A673 (cell line): ENCODE data around the gene RAPGEF3. TPM values are rescaled to one million over a fixed set of nuclear protein-coding genes. Genes with fewer than 3 reads are reported as not detected.

ENCODE experiments used
- BruUV-seq: library from RNA; stranded (reverse); fragments of 400-500 nt; replicated peaks from 2 replicates; lab custom pipeline; 2021; lab: Mats Ljungman, UMichigan
- CTCF ChIA-PET: fragments of 300-600 bp; sonication (Branson Sonifier 250); formaldehyde crosslinking; loops from one replicate; lab custom pipeline; 2022; ENCODE audit warnings: antibody characterized with exemption; lab: Charles Lee
- POLR2A ChIA-PET: fragments of 300-600 bp; sonication (Branson Sonifier 250); formaldehyde crosslinking; loops from one replicate; lab custom pipeline; 2022; ENCODE audit warnings: antibody characterized with exemption; ENCODE audit not compliant: low non-redundant PET; lab: Charles Lee
- DNase-seq: peaks from one replicate; pipeline ENCODE4 v3.0.0-alpha.2; 2015; ENCODE audit warnings: low spot score
- H3K27ac ChIP-seq: fragments of 200-600 bp; sonication (generic); 2 replicates; pipeline ENCODE4 v1.5.1; 2016; ENCODE audit warnings: mixed run types, low read depth, mild to moderate bottlenecking, mixed read lengths, antibody characterized with exemption, low read length; ENCODE audit not compliant: poor library complexity, severe bottlenecking
- H3K27me3 ChIP-seq: fragments of 200-600 bp; sonication (generic); replicated peaks from 2 replicates; pipeline ENCODE4 v1.6.1; 2017; ENCODE audit warnings: mixed run types, low read depth, mild to moderate bottlenecking, mixed read lengths, antibody characterized with exemption, low read length; ENCODE audit not compliant: insufficient read depth, poor library complexity
- H3K36me3 ChIP-seq: fragments of 200-600 bp; sonication (generic); 2 replicates; pipeline ENCODE4 v1.6.1; 2016; ENCODE audit warnings: mixed run types, mild to moderate bottlenecking, mixed read lengths, antibody characterized with exemption, low read length; ENCODE audit not compliant: insufficient read depth, poor library complexity, severe bottlenecking
- H3K4me1 ChIP-seq: fragments of 200-600 bp; sonication (generic); 2 replicates; pipeline ENCODE4 v1.6.1; 2017; ENCODE audit warnings: mixed run types, mild to moderate bottlenecking, mixed read lengths, antibody characterized with exemption, low read length; ENCODE audit not compliant: insufficient read depth, poor library complexity, severe bottlenecking
- H3K4me3 ChIP-seq: fragments of 200-600 bp; sonication (generic); 2 replicates; pipeline ENCODE4 v1.5.1; 2016; ENCODE audit warnings: low read depth, mixed run types, mild to moderate bottlenecking, mixed read lengths, low read length; ENCODE audit not compliant: poor library complexity, severe bottlenecking
- H3K9me3 ChIP-seq: fragments of 200-600 bp; sonication (generic); 2 replicates; pipeline ENCODE4 v1.6.1; 2016; ENCODE audit warnings: mixed run types, low read depth, mild to moderate bottlenecking, mixed read lengths, antibody characterized with exemption, low read length; ENCODE audit not compliant: poor library complexity, severe bottlenecking
- EZH2 ChIP-seq: fragments of 200-600 bp; sonication (generic); IDR thresholded peaks from 2 replicates; pipeline ENCODE4 v1.6.1; 2017; ENCODE audit warnings: borderline replicate concordance, low read depth, mild to moderate bottlenecking, mixed read lengths, antibody characterized with exemption, low read length; ENCODE audit not compliant: poor library complexity, severe bottlenecking
- intact Hi-C: fragments of 100-400 bp; cut with micrococcal nuclease; formaldehyde crosslinking; loops from one replicate; pipeline ENCODE4 v1.10.0; 2022; ENCODE audit not compliant: unreplicated experiment
- total RNA-seq: library from RNA; stranded (reverse); gene quantifications from 2 replicates; pipeline ENCODE4 v1.2.3, GENCODE V29; 2021
- TF ChIP-seq, protein P1 (sequence below): fragments of 300-800, 200-600 bp; sonication (generic); conservative IDR thresholded peaks from 2 replicates; pipeline ENCODE4 v1.5.1; 2017; ENCODE audit warnings: low read depth, mild to moderate bottlenecking, antibody characterized with exemption, low read length, moderate library complexity, mixed read lengths

The RAPGEF3 gene
- total RNA-seq, 1 experiment from 2014 or later: 4.3 TPM

DNA sequence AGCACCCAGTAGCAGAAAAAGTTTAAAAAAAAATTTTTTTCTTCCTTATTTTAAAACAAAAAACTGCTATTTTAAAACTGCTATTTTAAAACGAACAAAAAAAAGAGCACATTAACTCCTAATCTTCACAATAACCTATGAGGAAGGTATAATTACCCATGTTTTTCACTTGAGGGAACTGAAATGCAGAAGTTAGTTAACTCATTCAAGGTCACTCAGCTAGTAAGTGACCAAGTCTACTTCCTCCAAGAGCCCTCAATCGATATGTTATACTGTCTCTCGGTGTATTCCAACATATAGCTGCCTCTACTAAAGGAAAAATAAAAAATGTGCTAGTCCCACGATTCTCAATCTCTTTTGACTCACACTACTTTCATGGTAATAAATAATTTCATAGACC, 60.6 kb downstream of the RAPGEF3 start:
- ChIA-PET POLR2A (no interaction called here), CTCF (no interaction called here)
- no peaks in the 10 kb centered on the region for H3K4me1 ChIP-seq
- no peak overlapping the region for H3K4me3 ChIP-seq
- H3K27me3 ChIP-seq: no peaks in the 10 kb centered on the region
- intact Hi-C loops: no loop called here
- H3K9me3 ChIP-seq: no peaks in the 10 kb centered on the region
- no TSS peak for BruUV-seq
- H3K27ac ChIP-seq: no peak overlapping the region
- DNase-seq: no peak
- peaks cover 58% of the 10 kb centered on the region for H3K36me3 ChIP-seq
- TF ChIP-seq, protein P1, sequence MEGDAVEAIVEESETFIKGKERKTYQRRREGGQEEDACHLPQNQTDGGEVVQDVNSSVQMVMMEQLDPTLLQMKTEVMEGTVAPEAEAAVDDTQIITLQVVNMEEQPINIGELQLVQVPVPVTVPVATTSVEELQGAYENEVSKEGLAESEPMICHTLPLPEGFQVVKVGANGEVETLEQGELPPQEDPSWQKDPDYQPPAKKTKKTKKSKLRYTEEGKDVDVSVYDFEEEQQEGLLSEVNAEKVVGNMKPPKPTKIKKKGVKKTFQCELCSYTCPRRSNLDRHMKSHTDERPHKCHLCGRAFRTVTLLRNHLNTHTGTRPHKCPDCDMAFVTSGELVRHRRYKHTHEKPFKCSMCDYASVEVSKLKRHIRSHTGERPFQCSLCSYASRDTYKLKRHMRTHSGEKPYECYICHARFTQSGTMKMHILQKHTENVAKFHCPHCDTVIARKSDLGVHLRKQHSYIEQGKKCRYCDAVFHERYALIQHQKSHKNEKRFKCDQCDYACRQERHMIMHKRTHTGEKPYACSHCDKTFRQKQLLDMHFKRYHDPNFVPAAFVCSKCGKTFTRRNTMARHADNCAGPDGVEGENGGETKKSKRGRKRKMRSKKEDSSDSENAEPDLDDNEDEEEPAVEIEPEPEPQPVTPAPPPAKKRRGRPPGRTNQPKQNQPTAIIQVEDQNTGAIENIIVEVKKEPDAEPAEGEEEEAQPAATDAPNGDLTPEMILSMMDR: no peak
- TF ChIP-seq EZH2: no peak

DNA sequence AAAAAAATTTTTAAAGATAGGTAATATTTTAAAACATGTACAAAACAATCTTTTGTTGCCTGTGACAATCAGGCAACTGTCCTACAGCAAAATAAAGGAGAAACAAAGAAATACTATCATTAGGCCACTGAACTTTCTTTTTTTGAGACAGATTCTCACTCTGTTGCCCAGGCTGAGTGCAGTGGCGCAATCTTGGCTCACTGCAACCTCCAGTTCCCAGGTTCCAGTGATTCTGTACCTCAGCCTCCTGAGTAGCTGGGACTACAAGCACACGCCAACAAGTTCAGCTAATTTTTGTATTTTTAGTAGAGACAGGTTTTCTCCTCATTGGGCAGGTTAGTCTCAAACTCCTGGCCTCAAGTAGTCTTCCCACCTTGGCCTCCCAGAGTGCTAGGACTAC, 69.5 kb downstream of the RAPGEF3 start:
- no peak for TF ChIP-seq EZH2
- TF ChIP-seq, protein P1: no peak
- ChIA-PET CTCF (no interaction called here), POLR2A (no interaction called here)
- H3K27ac ChIP-seq: no peak overlapping the region
- peaks cover 39% of the 10 kb centered on the region for H3K36me3 ChIP-seq
- H3K4me1 ChIP-seq: no peaks in the 10 kb centered on the region
- intact Hi-C loops: loop anchor here (5.0 kb wide), 2 partner anchors 37 to 657 kb away; no protein-coding TSS in a partner anchor
- DNase-seq: no peak
- BruUV-seq: no TSS peak
- no peaks in the 10 kb centered on the region for H3K27me3 ChIP-seq
- no peaks in the 10 kb centered on the region for H3K9me3 ChIP-seq
- H3K4me3 ChIP-seq: no peak overlapping the region

DNA sequence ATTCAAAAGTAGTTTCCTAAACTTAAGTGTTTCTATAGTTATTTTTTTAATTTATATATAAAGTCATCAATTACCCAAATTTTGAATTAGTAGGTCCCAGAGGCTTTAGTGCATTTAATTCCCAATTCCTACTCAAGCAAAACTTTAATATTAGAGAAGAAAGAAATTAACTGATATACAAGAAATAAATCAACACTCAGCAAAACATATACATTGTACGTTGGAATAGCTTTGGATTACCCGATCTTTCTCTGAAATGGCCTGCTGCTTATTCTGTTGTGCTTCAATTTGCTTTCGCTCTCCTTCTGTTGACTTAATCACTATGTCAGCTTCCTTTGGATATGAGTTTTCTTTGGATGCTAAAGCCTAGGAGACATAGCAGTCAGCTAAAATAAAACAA, 71.0 kb downstream of the RAPGEF3 start:
- Histone ChIP-seq H3K9me3 (no peaks in the 10 kb centered on the region), H3K4me1 (no peaks in the 10 kb centered on the region), H3K36me3 (peaks cover 32% of the 10 kb centered on the region), H3K4me3 (no peak overlapping the region), H3K27me3 (no peaks in the 10 kb centered on the region), H3K27ac (no peak overlapping the region)
- intact Hi-C loops: loop anchor here (5.0 kb wide), 2 partner anchors 35 to 655 kb away; no protein-coding TSS in a partner anchor
- BruUV-seq: no TSS peak
- TF ChIP-seq, protein P1: no peak
- TF ChIP-seq EZH2: no peak
- ChIA-PET CTCF (no interaction called here), POLR2A (no interaction called here)
- no peak for DNase-seq
